HAP-1 (cell line): ENCODE results near the gene SLX4IP.

ENCODE experiments used
- DNase-seq, 2 experiments: peaks; one replicate each; pipeline ENCODE4 v3.0.0-alpha.2; 2016 to 2020; ENCODE audit warnings: low spot score in 2 of 2
- H3K27me3 ChIP-seq: fragments of 250-450 bp; sonication (Bioruptor Pico); 2 replicates; pipeline ENCODE4 v1.5.1; 2020; ENCODE audit warnings: low read depth, mild to moderate bottlenecking, moderate library complexity
- H3K36me3 ChIP-seq: fragments of 250-450 bp; sonication (Bioruptor Pico); replicated peaks from 2 replicates; pipeline ENCODE4 v1.5.1; 2020; ENCODE audit warnings: mild to moderate bottlenecking
- H3K4me1 ChIP-seq: fragments of 250-450 bp; sonication (Bioruptor Pico); 2 replicates; pipeline ENCODE4 v1.5.1; 2020; ENCODE audit warnings: mild to moderate bottlenecking
- H3K4me3 ChIP-seq: fragments of 250-450 bp; sonication (Bioruptor Pico); 2 replicates; pipeline ENCODE4 v1.5.1; 2020; ENCODE audit warnings: mild to moderate bottlenecking, moderate library complexity
- H3K9me3 ChIP-seq: fragments of 250-450 bp; sonication (Bioruptor Pico); 2 replicates; pipeline ENCODE4 v1.5.1; 2020; ENCODE audit warnings: mild to moderate bottlenecking, moderate library complexity
- in situ Hi-C: fragments of 300-500 bp; cut with MboI; formaldehyde crosslinking; loops from 3 replicates; pipeline ENCODE4 v1.14.3; 2020; ENCODE audit warnings: low sequenced_read_pairs, inconsistent platforms, mixed read lengths

SLX4IP gene

DNA sequence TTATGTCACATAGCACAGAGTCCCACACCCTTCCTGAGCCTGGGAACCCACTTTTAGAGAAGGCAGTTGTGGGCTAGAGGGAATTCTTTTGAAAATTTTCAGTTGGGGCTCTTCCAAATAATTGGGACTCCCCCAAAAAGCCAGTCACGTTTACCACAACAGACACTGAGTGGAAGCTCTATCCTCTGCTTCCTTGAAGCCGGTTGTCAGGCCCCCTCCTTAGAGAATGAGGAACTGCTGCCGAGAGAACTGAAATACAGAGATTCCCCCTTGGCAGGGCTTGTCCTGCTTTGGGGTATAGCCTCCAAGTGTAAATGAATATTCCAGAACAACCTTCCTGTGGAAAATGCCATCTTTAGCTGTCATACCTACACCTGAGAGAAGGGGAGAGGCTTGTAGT lies 241.4 kb downstream of the SLX4IP start:
- Histone ChIP-seq H3K9me3 (no peaks in the 10 kb centered on the region), H3K4me1 (peaks cover 6% of the 10 kb centered on the region), H3K4me3 (no peak overlapping the region), H3K36me3 (no peaks in the 10 kb centered on the region), H3K27me3 (no peaks in the 10 kb centered on the region)
- in situ Hi-C loops, result no loop called here
- DNase-seq, result no peak
